ENCODE data around the gene LRRTM4.

Gene LRRTM4

DNA sequence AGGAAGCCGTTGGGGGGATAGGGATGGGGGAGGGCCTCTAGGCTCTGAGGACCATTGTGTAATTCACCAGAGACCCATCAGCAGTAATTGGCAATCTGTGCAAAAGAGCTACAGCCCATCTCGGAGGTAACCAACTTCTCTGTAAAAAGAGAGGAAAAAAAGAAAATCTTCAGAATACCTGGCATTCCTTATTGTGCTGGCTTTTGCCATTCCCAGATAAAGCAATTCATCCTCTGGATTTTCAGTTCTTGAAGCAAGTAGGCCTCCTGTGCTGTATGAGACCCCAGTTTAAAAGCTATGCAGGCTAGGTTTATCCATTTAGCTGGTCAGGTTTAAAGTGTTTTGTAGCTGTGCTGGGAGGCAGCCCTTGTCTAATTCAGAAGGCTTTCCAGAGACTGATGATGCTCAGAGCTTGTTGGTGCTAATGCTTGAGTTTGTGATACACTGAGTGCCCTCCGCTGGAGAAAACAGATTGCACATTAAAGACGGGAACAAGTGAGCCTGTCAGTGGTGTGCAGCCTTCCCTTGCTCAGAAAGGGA, at the start of gene LRRTM4:
Gene LRRTM4, minus strand, starts transcription at position 446 of the 540 bp plus-strand sequence.
- DNase-seq (ENCODE audit: low spot score) = no peak

DNA sequence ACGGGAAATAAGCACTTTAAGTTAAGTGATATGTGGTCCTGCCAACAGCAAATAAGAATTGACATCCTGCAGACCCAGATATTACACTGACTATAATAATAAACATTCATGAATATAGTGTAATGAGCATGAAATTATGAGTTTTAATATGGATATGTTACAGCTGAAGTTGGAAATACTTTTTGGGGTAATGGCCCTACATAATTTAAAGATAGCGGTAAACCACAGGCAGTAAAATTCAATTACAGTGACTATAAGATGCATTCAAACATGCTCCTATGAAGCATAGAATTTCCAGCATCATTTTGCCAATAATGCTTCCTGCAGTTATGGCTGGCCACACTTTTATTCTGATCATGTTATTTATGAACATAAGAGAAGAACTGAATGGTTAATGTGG, 49.4 kb upstream of the LRRTM4 start:
- no peak for DNase-seq (ENCODE audit: low spot score)

DNA sequence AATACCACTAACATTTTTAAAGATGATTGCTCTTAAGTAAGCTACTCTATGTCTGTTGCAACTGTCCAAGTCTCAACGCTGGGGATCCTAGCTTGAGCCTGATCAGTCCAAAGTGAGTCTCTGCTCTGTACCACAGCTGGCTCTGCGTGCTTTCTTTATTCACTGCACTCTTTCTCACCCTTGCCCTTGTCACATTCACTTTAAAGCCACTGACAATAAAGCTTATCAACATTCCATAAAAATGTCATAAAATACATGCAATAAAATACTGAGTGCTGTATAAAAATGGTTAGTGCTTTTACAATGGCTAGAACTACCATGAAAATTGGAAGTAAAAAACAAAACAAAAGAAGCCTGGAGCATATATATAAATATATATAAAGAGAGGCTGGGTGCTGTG, 45.5 kb upstream of the LRRTM4 start:
- DNase-seq (ENCODE audit: low spot score) = no peak

DNA sequence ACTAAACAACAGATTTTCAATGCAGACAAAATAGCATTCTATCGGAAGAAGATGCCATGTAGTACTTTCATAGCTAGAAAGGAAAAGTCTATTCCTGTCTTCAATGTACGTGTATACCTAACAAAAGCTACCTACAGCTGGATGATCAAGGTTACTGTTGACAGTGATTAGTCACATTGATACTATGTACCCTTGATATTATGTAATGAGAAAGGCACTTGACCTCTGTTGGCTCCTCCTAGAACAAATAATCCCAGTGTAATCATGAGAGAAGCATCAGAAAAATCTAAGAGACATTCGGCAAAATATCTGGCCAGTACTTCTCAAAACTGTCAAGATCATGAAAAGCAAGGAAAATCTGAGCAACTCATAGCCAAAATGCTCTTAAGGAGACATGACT, 44.4 kb upstream of the LRRTM4 start:
- DNase-seq (ENCODE audit: low spot score) = no peak

DNA sequence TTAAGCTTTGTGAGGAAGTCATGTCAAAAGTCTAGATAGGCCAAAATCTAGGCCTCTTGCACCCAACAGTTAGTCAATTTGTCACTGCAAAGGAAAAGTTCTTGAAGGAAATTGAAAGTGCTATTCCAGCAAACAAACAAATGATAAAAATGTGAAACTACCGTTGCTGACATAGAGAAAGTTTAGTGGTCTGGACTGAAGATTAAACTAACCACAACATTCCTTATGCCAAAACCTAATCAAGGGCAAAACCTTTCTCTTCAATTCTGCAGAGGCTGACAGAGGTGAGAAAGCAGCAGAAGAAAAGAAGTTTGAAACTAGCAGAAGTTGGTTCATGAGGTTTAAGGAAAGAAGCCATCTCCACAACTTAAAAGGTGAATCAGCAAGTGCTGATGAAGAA, 44.0 kb upstream of the LRRTM4 start:
- DNase-seq (ENCODE audit: low spot score) = no peak

DNA sequence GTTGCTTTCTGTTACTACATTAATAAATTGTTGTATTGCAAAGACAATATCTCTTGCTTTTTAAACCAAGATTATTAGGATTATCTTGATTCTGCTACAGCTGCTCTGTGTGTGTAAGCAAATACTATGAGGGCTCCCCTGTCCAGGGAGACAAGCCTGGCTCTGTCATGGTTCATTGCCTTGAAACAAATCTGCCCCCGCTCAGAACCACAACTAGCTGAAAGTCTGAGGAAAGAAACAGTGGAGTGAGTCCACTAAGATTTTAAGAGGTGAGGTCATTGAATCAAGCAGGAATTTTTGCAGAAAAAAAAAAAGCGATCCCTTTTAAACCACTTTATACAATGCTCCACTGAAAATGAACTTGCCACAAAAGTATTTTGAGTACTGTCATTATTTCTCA, 30.8 kb upstream of the LRRTM4 start:
- DNase-seq (ENCODE audit: low spot score) = no peak

DNA sequence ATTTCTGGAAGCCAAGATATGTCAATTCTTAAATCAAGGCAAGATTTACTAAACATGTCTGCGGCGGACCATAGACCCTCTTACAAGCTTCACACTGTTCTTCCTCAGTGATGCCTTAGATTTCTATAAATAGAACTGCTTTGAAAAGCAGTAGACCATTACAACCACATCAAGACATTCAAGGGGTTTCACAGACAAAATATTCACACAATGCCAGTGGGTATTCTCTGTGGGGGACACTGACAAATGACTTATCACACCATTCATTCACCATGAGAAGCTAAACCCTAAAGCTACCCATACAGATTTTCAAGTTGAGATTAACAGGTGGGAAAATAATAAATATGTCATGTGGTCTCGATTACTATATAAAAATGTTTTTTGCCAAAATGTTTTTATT, 15.9 kb upstream of the LRRTM4 start:
- no peak for DNase-seq (ENCODE audit: low spot score)

DNA sequence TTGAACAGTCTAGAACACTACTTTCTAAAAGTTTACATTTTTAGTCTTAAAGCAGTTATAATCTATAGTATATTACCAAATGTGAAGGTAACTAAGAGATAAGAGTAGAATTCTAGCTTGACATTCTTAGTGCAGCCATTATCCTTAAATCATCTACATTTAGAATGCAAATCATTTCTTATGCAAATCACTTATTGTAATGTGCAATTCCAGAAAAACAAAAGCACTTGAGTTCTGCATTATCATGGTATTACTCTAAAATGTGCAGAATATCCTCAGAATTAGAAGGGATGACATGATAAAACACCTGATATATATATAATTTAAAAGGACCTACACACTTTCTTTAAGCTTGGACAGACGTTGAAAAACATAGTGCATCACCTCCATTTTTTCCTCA, 712 bp upstream of the LRRTM4 start:
- no peak for DNase-seq (ENCODE audit: low spot score)

DNA sequence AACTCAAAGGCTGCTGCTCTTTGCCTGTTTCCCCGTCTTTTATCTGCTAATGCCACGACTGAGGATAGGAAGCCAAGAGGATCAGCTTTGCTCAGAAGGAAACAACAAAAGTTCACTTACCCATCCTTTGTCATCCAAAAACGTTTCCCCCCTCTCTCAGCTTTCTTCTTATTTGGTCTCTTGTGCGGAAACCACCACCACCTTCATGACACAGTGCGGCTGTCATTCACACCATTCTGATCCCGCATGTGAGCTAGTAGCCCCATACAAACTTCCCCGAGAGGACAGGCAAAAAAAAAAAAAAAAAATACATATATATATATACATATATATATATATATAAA, 656 bp downstream of the LRRTM4 start:
- DNase-seq (ENCODE audit: low spot score) = no peak

DNA sequence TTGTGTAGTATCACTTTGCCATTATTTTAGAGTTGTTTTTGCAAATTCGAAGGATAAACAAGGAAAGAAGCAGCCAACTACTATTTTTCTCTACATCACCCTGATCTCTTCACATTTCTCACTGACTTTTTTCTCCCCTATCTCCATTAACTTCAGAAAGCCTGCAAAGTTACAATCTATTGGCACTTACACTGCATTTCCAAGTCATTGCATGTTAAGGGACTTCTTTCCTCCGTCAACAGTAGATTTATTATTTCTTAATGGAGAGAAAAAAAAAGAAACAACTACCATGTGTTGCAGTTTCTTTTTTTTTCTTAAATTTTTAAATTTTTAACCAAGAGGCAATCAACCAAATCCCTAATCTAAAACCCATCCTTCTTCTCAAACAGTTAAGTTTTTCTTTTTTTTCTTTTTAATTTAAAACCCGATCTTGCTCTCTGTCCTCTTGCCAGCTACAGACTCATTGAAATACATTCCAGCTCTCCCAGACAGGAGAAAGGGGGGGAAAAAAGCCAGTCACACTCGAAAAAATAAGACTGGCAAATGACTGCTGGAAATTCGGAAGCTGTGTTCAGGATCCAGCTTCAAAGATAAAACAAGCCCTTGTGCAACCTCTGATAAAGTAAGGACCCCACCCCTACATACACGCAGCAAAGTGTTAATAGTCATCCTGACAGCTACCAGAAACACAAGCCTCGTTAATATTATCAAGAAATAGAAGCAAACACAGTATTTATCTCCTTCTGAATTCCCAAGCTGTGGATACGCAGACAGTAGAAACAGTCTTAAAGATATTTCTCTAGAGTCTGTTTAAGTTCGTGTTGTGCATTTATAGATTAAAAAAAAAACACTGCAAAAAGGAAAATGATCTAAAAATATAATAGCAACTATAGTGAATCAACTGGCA, 1.3 kb downstream of the LRRTM4 start:
- DNase-seq (ENCODE audit: low spot score) = no peak

DNA sequence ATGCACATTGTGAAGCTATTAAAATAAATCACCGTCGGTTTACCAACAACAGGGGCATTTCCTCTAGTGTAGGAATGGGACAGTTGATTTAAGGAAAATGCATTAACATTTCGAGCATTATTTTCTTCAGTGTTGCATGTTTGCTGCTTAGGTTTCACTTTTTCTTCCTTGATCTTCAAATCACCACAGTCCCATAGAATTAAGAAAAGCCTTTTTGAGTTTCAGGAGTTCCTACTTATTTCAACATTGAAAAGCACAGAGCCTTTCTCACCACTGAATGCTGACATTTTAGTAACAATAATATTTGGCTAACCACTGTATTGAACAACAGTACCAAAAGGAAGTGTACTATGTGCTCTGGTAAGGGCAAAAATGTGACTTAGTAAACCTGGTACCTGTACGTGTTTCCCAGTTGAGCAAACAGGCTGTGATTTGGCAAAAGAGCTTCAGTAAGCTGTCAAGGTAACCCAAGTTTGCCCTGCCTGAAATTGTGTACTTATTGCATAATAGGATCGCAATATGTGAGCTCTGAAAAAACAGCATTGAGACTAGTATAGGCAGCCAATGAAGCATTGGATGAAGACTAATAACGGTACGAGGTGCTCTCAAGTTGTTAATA, 2.2 kb downstream of the LRRTM4 start:
- DNase-seq (ENCODE audit: low spot score) = no peak

DNA sequence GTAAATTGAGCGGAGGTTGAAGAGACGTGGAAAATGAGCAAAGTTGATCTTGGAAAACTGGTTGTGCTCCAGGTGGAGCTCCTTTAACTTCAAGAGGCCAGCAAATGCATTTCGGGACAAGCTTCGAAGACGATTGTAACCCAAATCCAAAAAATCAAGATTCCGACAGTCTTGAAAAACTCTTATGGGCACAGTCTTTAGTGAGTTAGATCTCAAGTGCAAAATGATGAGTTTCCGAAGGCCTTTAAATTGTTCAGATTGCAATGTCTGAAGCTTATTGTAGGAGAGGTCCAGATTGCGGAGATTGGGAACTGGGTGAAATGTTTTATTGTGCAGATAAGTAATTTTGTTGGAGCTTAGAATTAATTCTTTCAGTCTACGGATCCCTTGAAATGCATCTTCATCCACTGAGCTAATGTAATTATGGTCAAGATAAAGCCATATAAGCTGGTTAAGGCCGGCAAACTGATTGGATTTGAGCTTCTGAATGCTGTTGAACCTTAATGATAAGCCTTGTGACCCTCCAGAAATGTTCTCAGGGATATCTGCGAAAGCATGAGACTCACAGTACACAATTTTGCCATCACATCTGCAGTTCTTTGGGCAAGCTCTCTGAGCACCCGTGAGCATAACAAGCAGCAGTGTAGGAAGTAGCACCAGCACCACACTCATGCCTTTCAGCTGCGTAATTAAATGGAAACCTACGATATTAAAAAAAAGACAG, 2.9 kb downstream of the LRRTM4 start:
- DNase-seq (ENCODE audit: low spot score) = no peak

DNA sequence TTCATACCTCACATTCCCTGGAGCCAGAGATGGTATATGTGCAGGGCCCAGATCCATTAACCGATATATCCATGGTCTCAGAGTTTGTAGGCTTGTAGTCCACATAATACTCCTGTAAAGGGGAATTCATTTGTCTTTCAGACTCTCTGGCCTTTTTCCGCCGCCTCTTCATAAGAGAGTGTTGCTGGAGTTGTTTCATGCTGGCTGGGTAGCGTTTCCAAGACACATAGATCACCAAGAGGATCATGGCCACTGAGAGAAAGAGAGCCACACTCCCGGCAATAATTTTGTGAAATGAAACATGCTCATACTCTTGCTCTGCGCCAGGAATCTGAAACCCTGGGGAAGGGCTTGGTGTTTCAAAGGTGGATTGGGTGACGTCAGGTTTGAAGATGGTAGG, 3.9 kb downstream of the LRRTM4 start:
- DNase-seq (ENCODE audit: low spot score) = no peak

DNA sequence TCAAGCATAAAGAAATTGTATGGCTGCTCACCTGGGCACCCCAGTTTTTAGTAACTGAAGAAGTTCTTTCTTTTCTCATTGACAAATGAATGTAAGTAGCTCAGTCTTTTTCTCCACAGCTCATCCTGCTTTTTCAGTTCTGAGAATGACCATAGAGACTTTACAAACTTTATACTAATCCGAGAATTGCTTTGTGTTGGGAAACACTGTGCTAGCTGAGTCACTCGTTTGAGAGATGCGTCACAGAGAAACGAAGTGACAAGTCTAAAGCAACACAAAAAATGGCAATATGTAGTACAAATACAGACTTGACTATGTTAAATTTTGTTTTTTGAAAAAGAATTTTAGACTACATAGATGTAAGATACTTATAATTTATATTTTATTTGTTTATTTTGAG, 9.0 kb downstream of the LRRTM4 start:
- no peak for DNase-seq (ENCODE audit: low spot score)

DNA sequence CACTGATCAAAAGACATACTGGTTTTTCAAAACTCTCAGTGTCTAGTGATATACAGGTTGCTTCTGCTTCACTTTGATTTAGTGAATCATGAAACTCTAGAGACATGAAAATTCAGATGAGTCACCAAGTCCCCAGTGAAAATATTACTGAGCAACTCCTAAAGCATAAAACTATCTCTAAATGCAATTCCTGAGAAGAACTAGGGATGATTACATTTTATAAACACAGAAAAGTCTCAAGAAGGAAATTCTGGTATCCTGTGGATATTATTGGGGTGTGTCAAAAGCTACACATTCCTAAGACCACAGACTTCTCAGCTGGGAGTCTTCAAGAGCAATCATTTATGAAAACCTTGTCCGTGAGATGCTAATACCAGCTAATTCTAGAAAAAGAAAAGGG, 9.7 kb downstream of the LRRTM4 start:
- no peak for DNase-seq (ENCODE audit: low spot score)

DNA sequence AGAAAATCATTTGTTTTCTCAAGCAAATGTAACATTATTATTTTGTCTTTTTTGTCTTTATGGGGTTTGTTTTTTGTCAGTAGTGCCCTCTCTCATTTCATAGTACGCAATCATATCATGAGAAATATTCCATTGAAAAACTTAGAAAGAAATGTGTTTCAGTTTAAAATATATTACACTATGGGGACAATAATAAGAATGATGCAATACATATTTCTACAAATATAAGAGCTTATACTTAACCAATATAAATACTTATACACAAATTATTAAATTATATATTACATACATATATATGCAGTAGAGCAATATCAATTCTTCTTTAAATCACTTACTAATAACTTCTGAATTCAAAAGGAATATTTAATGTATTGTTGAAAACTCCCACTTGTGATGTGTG, 13.7 kb downstream of the LRRTM4 start:
- DNase-seq (ENCODE audit: low spot score) = no peak

DNA sequence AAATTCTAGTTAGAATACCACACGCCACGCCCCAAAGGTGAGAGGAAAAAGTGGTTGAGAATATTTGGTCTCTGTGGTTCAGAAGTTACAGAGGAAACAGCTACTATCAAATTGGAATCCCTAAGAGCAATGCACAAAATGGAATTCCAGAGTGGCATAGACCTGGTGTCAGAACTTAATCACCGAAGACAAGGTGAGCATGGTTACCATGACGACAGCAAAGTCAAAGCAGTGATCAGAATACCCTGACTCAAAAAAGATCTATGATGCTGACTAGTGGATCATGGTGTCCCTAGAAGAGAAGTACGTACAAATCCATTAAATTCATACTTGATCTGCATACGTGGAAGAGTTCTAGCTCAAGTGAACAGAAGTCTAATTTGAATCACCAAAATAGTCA, 14.5 kb downstream of the LRRTM4 start:
- no peak for DNase-seq (ENCODE audit: low spot score)

DNA sequence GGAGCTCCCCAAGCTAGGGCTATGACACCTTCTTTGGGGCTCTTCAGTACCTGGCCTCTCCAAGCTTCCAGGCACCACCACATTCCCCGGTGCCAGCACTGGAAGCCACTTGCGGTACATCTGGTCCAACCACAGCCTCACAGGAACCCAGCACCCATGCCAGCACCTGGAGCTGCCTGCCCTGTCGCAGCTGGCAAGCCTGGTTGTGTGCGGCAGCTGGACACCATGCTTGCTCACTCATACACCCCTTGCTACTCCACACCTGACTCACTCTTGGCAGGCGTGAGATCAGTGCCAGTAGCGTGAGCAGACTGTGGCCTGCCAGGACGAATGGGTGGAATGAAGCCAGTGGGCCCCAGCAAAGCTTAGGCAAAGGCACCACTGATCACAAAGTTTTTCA, 34.0 kb downstream of the LRRTM4 start:
- DNase-seq (ENCODE audit: low spot score) = no peak

DNA sequence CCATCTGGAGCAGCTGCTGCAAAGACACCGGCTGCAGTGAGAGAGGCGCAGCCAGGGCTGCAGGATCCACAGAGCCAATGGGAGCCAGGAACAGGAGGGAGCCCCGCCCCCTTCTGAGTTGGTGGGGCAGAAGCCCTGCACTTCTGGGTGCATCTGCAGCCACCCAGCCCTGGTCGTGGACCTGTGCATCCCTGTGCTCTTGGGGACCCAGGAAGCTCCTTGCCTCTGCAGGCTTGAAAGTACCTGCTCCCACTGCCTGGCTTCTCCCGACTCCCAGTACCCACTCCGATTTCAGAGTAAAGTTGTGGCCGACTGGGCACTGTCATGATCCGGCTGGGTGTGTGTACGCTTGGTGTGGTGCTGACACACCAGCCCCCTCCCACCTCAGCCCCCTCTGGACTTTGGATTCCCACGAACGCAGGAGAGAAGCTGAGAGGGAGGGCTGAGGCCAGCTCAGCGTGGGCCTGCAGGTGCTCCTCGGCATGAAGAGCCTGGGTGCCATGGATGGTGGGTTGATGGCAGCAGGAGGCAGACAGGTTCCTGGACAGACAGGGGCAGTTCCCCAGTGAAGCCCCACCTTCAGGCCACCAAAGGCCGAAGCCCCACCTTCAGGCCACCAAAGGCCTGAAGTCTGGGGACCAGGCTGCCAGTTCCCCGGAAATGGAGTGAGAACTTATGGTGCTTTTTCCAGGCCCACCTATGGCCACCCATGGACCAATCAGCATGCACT, 34.9 kb downstream of the LRRTM4 start:
- no peak for DNase-seq (ENCODE audit: low spot score)

DNA sequence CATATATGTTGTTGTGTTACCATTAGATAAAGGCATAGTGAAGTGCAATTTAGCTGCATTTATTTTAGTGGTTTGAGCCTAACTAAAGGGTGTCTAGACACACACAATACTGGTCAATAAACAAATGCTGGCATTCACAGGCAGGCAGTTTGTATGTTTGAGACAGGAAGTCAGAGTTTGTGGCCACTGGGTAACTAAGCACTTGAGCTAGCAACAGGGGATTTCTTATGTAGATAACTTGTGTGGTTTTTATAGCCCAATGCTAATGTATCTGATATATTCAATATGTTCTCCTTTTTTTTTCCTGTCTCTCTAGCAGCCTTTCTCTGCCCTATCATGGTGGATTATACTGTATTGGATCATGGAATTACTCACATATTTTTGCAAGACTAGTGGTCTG, 38.1 kb downstream of the LRRTM4 start:
- DNase-seq (ENCODE audit: low spot score) = no peak

DNA sequence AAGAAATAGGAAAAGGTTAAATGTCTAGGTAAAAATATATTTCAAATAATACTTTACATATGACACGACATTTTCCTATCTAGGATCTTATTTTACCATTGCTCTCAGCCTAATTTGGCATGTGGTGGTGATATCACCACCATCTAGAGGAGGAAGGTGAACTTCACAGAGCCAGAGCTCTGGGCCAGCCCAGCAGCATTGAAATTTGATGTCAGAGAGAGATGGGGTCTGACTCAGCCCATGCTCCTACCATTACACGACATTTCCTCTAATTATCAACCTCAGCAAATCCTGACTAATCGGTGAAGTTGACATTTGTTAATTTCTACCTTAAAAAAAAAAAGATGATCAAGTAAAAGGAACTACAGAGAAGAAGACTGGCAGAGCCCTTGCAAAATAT, 42.3 kb downstream of the LRRTM4 start:
- no peak for DNase-seq (ENCODE audit: low spot score)

DNA sequence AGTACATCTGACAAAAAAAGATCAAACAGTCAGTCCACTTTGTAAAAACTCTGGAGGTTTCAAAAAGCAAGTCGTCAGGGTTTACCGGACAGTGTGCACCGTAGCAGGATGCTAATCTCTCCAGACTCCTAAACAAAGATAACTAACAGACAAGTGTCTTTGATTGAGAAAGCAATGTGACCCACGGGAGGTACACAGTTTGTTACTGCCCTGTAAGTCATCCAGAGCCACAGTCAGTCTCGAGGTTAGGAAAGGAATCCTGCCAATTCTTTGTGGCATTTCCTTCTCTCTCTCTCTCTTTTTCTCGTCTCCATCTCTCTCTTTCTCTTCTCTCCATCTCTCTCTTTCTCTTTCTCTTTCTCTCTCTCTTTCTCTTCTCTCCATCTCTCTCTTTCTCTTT, 42.8 kb downstream of the LRRTM4 start:
- no peak for DNase-seq (ENCODE audit: low spot score)

All from hematopoietic multipotent progenitor cell treated with erythropoietin and hydrocortisone succinate and interleukin-3 and kit ligand, for 15 days (in vitro differentiated cells).